Lower lobe of right lung (tissue), 2 donors: ENCODE measurements around the gene ZNF821. TPM values are rescaled to one million over a fixed set of nuclear protein-coding genes. Genes with fewer than 3 reads are reported as not detected.

Source experiments
- ATAC-seq, 2 donors: fragments of 200-7000 bp; cut with Tn5 transposase; one replicate each; pipeline ENCODE4 v1.9.1; 2020 to 2022; ENCODE audit warnings: mild to moderate bottlenecking in 2 of 2, moderate library complexity in 2 of 2
- DNase-seq: peaks from one replicate; pipeline ENCODE4 v3.0.0-alpha.2; 2020
- H3K27ac ChIP-seq: fragments of 200-600 bp; one replicate; pipeline ENCODE4 v1.8.0; 2022
- H3K27me3 ChIP-seq: fragments of 200-600 bp; one replicate; pipeline ENCODE4 v1.8.0; 2022; ENCODE audit warnings: low read depth
- H3K36me3 ChIP-seq: fragments of 200-600 bp; one replicate; pipeline ENCODE4 v1.8.0; 2022; ENCODE audit warnings: mild to moderate bottlenecking
- H3K4me1 ChIP-seq: fragments of 200-600 bp; one replicate; pipeline ENCODE4 v1.8.0; 2022
- H3K4me3 ChIP-seq: fragments of 200-600 bp; one replicate; pipeline ENCODE4 v1.8.0; 2022; ENCODE audit warnings: mild to moderate bottlenecking
- H3K9me3 ChIP-seq: fragments of 200-600 bp; one replicate; pipeline ENCODE4 v1.8.0; 2022
- intact Hi-C: fragments of 100-400 bp; cut with DNase I; formaldehyde crosslinking; loops from one replicate; pipeline ENCODE4 v1.11.0; 2022
- total RNA-seq: library from RNA; stranded (reverse); fragmentation: NEBNext Ultra II Directional; extraction: Animal tissue kit (Norgen Biotek cat#: 25700); gene quantifications from one replicate; pipeline ENCODE4 v1.2.1, GENCODE V29; 2021
- TF ChIP-seq, protein P1 (sequence below): fragments of 200-600 bp; IDR thresholded peaks from one replicate; pipeline ENCODE4 v1.8.0; 2022; ENCODE audit warnings: antibody characterized with exemption, mild to moderate bottlenecking
- donor health status: DM: no; HTN: yes; CAD: no; lungs with severe emphysema.

ZNF821 gene
- total RNA-seq, 1 donor from 2014 or later: 8.2 TPM

DNA sequence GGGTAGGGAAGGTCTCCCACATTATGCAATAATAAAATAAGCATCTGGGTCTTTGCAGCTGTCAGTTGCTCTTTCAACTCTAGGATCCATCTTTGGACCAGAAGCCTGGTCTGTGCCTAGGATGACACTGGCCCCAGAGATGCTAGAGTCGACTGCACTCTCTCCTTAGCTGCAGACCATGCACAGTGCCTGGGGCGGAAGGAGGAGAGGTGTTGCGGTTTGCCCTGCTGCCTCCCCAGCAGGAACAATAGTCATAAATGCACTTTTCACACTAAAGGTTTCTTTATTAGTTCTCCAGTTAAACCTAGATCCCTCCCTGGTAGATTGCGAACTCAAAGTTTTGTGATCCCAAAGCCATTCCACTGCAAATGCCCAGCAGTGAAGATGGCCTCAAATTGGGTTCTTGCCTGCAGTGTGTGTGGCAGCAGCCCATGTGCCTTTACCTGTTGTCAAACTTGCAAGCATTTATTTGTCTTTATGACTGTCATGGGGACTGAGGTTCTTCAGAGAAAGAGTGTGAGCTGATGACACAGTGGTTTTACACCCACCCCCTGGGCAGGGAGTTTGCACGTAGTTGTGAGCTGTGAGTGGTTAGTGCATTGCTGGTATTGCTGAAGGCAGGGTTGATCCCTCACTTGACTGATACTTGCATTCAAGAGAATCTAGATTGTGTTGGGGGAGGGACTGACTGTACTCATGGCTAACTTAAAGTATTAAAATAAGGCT, 27.9 kb downstream of the ZNF821 start:
- Histone ChIP-seq H3K27ac (no peak overlapping the region), H3K27me3 (no peaks in the 10 kb centered on the region), H3K4me1 (peaks cover 5% of the 10 kb centered on the region), H3K4me3 (no peak overlapping the region), H3K9me3 (no peaks in the 10 kb centered on the region), H3K36me3 (peaks cover 66% of the 10 kb centered on the region)
- TF ChIP-seq, protein P1, sequence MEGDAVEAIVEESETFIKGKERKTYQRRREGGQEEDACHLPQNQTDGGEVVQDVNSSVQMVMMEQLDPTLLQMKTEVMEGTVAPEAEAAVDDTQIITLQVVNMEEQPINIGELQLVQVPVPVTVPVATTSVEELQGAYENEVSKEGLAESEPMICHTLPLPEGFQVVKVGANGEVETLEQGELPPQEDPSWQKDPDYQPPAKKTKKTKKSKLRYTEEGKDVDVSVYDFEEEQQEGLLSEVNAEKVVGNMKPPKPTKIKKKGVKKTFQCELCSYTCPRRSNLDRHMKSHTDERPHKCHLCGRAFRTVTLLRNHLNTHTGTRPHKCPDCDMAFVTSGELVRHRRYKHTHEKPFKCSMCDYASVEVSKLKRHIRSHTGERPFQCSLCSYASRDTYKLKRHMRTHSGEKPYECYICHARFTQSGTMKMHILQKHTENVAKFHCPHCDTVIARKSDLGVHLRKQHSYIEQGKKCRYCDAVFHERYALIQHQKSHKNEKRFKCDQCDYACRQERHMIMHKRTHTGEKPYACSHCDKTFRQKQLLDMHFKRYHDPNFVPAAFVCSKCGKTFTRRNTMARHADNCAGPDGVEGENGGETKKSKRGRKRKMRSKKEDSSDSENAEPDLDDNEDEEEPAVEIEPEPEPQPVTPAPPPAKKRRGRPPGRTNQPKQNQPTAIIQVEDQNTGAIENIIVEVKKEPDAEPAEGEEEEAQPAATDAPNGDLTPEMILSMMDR: no peak
- ATAC-seq (peak in 1 of 2 donors; percentile 51), DNase-seq (no peak)
- intact Hi-C loops: no loop called here

DNA sequence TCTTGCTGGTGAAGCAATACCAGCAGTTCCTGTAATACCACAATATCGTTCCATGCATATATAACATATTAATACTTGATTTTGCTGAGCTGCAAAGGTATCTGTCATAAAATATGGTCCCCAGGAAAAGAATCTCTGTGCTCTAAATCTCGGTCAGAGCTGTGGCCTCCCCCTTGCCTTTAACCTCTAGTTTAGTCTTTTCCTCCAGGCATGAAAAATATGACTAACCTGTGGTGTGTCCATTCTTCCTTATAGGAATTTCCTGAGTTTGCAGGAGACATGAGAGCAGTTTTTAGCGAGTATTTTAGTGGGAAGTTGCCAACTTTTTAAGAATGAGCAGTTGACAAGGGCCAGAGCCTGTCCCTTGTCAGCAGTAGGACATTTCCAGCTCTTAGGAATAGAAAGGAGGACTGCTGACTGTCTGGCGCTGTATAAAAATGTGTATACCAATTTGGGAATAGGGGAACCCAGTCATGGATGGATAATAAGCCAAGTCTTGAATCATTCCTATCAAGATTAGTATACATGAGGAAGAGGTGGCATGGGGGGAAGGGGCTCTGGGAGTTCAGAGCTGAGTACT, 29.5 kb downstream of the ZNF821 start:
- no peak for ATAC-seq
- Histone ChIP-seq H3K27ac (no peak overlapping the region), H3K4me1 (peaks cover 5% of the 10 kb centered on the region), H3K4me3 (no peak overlapping the region), H3K27me3 (no peaks in the 10 kb centered on the region), H3K36me3 (peaks cover 66% of the 10 kb centered on the region), H3K9me3 (no peaks in the 10 kb centered on the region)
- no peak for DNase-seq
- intact Hi-C loops: no loop called here
- TF ChIP-seq, protein P1: no peak

DNA sequence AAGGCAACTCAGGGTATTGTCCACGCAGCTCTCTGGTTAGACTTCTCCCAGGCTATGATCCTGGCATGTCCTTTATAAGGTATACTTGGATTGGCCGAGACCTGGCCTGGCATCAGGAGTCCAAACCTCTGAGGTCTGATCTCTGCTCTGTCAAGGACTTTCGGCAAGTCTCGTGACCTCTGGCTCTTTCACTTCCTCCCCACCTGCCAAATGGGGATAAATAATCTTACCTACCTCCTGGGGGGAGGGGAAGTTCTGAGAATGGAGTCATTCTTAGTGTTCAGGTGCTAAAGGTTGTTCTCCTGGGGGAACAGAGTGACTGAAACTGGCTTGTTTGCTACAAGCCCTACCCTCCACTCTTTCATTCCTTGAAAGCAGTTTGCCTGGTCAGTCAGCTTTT, 30.6 kb downstream of the ZNF821 start:
- H3K36me3 ChIP-seq: peaks cover 73% of the 10 kb centered on the region
- no peaks in the 10 kb centered on the region for H3K27me3 ChIP-seq
- TF ChIP-seq, protein P1: no peak
- intact Hi-C loops: no loop called here
- DNase-seq: no peak
- ATAC-seq: no peak
- H3K9me3 ChIP-seq: no peaks in the 10 kb centered on the region
- no peaks in the 10 kb centered on the region for H3K4me1 ChIP-seq
- no peak overlapping the region for H3K27ac ChIP-seq
- H3K4me3 ChIP-seq: no peak overlapping the region

DNA sequence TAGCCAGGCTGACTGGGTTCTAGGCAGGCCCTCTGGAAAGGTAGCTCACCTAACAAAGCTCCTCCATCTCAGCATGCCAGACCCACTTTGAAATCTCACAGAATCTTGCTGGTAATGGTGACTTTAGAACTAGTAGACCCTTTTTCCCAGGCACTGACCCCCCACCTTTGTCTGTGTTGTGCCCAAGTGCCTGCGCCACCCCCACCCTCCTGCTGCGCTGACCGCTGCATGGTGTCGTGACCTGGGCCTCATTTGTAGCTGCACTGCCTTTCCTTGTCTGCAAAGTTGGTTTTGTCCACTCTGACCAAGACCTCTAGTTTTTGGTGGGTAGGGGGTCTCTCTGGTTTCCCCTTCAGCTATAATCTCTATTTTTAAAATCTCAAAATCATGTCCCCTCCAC, 31.4 kb downstream of the ZNF821 start:
- Histone ChIP-seq H3K27me3 (no peaks in the 10 kb centered on the region), H3K4me3 (no peak overlapping the region), H3K36me3 (peaks cover 79% of the 10 kb centered on the region), H3K4me1 (peaks cover 2% of the 10 kb centered on the region), H3K9me3 (no peaks in the 10 kb centered on the region), H3K27ac (no peak overlapping the region)
- no peak for ATAC-seq
- intact Hi-C loops: no loop called here
- TF ChIP-seq, protein P1: no peak
- DNase-seq: no peak

DNA sequence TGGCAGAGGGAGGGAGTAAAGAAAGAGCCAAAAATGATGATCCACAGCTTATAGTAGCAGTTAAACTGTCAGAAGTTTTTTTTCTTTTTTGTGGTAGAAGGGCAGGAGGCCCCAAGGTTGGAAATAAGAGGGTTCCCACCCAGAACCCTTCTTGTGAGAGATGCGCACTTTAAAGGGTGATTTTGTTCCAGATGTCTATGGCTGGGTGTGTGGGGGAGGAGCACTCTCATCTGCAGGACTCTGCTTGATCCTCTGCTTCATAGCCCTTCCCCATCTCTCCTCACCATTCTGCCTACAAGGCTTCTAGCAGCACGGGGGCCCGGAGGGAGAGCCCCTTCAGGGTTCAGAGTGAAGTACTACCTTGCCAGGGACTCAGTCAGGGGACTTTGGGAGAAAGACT, 31.8 kb downstream of the ZNF821 start:
- ATAC-seq (no peak), DNase-seq (no peak)
- Histone ChIP-seq H3K27ac (no peak overlapping the region), H3K9me3 (no peaks in the 10 kb centered on the region), H3K4me3 (no peak overlapping the region), H3K36me3 (peaks cover 79% of the 10 kb centered on the region), H3K27me3 (no peaks in the 10 kb centered on the region), H3K4me1 (peaks cover 7% of the 10 kb centered on the region)
- intact Hi-C loops: no loop called here
- TF ChIP-seq, protein P1: no peak
